Fibroblast of the aortic adventitia (primary cell): ENCODE measurements around the gene SEMA3B. TPM values are rescaled to one million over a fixed set of nuclear protein-coding genes. Genes with fewer than 3 reads are reported as not detected.
A peak's percentile ranks its signal among the peaks of the same experiment; 100 is the strongest.
"Not testable (repeated sequence)": the region's sequence is repeated elsewhere in the genome, so short reads cannot be mapped to it uniquely, and the experiment has no call there.

Source experiments
- DNase-seq: peaks from one replicate; pipeline ENCODE4 v3.0.0-alpha.2; 2010; ENCODE audit warnings: low read depth
- H3K4me3 ChIP-seq: 2 replicates; pipeline ENCODE4 v1.5.1; 2011; ENCODE audit warnings: low read depth, mild to moderate bottlenecking, control low read depth, low read length, moderate library complexity
- CTCF ChIP-seq: IDR thresholded peaks from 2 replicates; pipeline ENCODE4 v1.5.1; 2011; ENCODE audit warnings: mild to moderate bottlenecking, low read length, control low read depth, inconsistent platforms; ENCODE audit not compliant: insufficient read depth
- total RNA-seq: library from RNA; depleted of rRNA; stranded (reverse); fragments of >200 nt; gene quantifications from 2 replicates; pipeline ENCODE4 v1.2.3, GENCODE V29; 2012; ENCODE audit warnings: low replicate concordance

Gene SEMA3B
- total RNA-seq, 1 donor = 9.7 TPM

GRCh38 chr3:50302095-50303012 is 33.4 kb downstream of the SEMA3B start:
- H3K4me3 ChIP-seq = no peak overlapping the region
- no peak for TF ChIP-seq CTCF

GRCh38 chr3:50303013-50303815 is 34.3 kb downstream of the SEMA3B start, which contains the start of gene HYAL1:
Gene HYAL1, minus strand, starts transcription at chr3:50303574. Its CDS starts 618 bp downstream, at chr3:50302956.
- peak; percentile 30 for DNase-seq
- H3K4me3 ChIP-seq = no peak within 1 kb of the TSS
- TF ChIP-seq CTCF = no peak

More at GRCh38 chr3:50302095-50303012, 33.4 kb downstream of the SEMA3B start:
- DNase-seq = no peak

GRCh38 chr3:50304601-50305000 is 35.7 kb downstream of the SEMA3B start:
- DNase-seq = no peak
- no peak overlapping the region for H3K4me3 ChIP-seq
- TF ChIP-seq CTCF = no peak

- not testable (repeated sequence) for H3K4me3 ChIP-seq, DNase-seq
Measured at GRCh38 chr3:50312041-50312440, 43.1 kb downstream of the SEMA3B start.

GRCh38 chr3:50314342-50314741 is 45.4 kb downstream of the SEMA3B start:
- DNase-seq = no peak
- TF ChIP-seq CTCF = no peak
- H3K4me3 ChIP-seq = no peak overlapping the region

- no peak overlapping the region for H3K4me3 ChIP-seq
- no peak for TF ChIP-seq CTCF
- DNase-seq = no peak
Measured at GRCh38 chr3:50314816-50315215, 45.9 kb downstream of the SEMA3B start.

GRCh38 chr3:50316657-50317242 is 47.8 kb downstream of the SEMA3B start:
- H3K4me3 ChIP-seq = no peak overlapping the region
- no peak for TF ChIP-seq CTCF
- no peak for DNase-seq
